Testis (tissue), 3 donors: ENCODE measurements around the gene ATXN7. TPM values are rescaled to one million over a fixed set of nuclear protein-coding genes. Genes with fewer than 3 reads are reported as not detected.

ENCODE experiments used
- DNase-seq: peaks from one replicate; pipeline ENCODE4 v3.0.0-alpha.2; 2019
- H3K27ac ChIP-seq, 2 donors: fragments of 200-600 bp; sonication (generic); one replicate each; pipeline ENCODE4 v1.5.1; 2019
- H3K27me3 ChIP-seq: fragments of 200-600 bp; sonication (generic); one replicate; pipeline ENCODE4 v1.5.1; 2019
- H3K36me3 ChIP-seq: fragments of 200-600 bp; sonication (generic); one replicate; pipeline ENCODE4 v1.5.1; 2017; ENCODE audit warnings: low read depth; ENCODE audit errors: missing control alignments
- H3K4me1 ChIP-seq: fragments of 200-600 bp; sonication (generic); one replicate; pipeline ENCODE4 v1.5.1; 2019
- H3K4me3 ChIP-seq, 2 donors: fragments of 200-600 bp; sonication (generic); one replicate each; pipeline ENCODE4 v1.5.1; 2017 to 2019
- H3K9me3 ChIP-seq: fragments of 200-600 bp; sonication (generic); one replicate; pipeline ENCODE4 v1.5.1; 2017
- CTCF ChIP-seq, 3 experiments: fragments of 450-650 bp in 2 of 3; fragments of 200-600 bp in 1 of 3; sonication (generic) in 1 of 3; IDR thresholded peaks; one replicate each; pipeline ENCODE4 v1.5.1; 2016 to 2019; ENCODE audit warnings: antibody characterized with exemption in 3 of 3, mild to moderate bottlenecking in 2 of 3, moderate library complexity in 1 of 3
- POLR2A ChIP-seq: fragments of 450-650 bp; IDR thresholded peaks from one replicate; pipeline ENCODE4 v1.6.1; 2017; ENCODE audit warnings: antibody characterized with exemption, mild to moderate bottlenecking, moderate library complexity
- WGBS, 2 donors: methylation state at CpG; one replicate each; pipeline ENCODE4 v1.1.5; 2018; 5-methylcytosine and 5-hydroxymethylcytosine counted together
- intact Hi-C: fragments of 100-400 bp; cut with DNase I; formaldehyde crosslinking; loops from one replicate; pipeline ENCODE4 v1.15.1; 2023; ENCODE audit warnings: low total_unique reads
- polyA plus RNA-seq: library from polyadenylated mRNA; stranded (reverse); fragments of 350-450 nt; fragmentation: Illumina TruSeq; extraction: RNeasy Lipid Tissue Mini Kit (QIAGEN cat#74804); gene quantifications from one replicate; pipeline ENCODE4 v1.2.3, GENCODE V29; 2014; ENCODE audit warnings: low read depth, low replicate concordance; ENCODE audit not compliant: insufficient read depth
- total RNA-seq, 2 donors: library from RNA; depleted of rRNA; stranded (reverse); fragments of >200 nt; gene quantifications; one replicate each; pipeline ENCODE4 v1.2.3, GENCODE V29; 2016

ATXN7 gene
- total and polyA plus RNA-seq, 3 donors from 2014 or later, result 30.9 to 47.6 (median 46.0) TPM

GRCh38 chr3:63979093-63979885 is 115.6 kb downstream of the ATXN7 start:
- intact Hi-C loops, result no loop called here
- H3K27ac ChIP-seq, result no peak overlapping the region
- DNase-seq, result no peak

GRCh38 chr3:63980019-63980418 is 116.4 kb downstream of the ATXN7 start:
- H3K27ac ChIP-seq, result no peak overlapping the region

More at GRCh38 chr3:63979093-63979885, 115.6 kb downstream of the ATXN7 start:
- Histone ChIP-seq H3K9me3 (no peaks in the 10 kb centered on the region), H3K4me3 (no peak overlapping the region), H3K4me1 (peaks cover 9% of the 10 kb centered on the region), H3K36me3 (no peaks in the 10 kb centered on the region), H3K27me3 (no peaks in the 10 kb centered on the region)
- WGBS, 2 donors, result 82 to 88% methylated on average over 12 of the region's 12 CpGs
- TF ChIP-seq CTCF (IDR thresholded peaks at IDR 0.05) (no peak), POLR2A (no peak)

GRCh38 chr3:63980830-63981498 is 117.3 kb downstream of the ATXN7 start:
- Histone ChIP-seq H3K27me3 (no peaks in the 10 kb centered on the region), H3K36me3 (no peaks in the 10 kb centered on the region), H3K9me3 (no peaks in the 10 kb centered on the region), H3K4me3 (no peak overlapping the region), H3K27ac (no peak overlapping the region), H3K4me1 (peaks cover 3% of the 10 kb centered on the region)
- intact Hi-C loops, result no loop called here
- no peak for DNase-seq
- no peak for TF ChIP-seq POLR2A
- TF ChIP-seq CTCF (IDR thresholded peaks at IDR 0.05), result no peak
- WGBS, 2 donors, result 86 to 94% methylated on average over 8 of the region's 8 CpGs

More at GRCh38 chr3:63980019-63980418, 116.4 kb downstream of the ATXN7 start:
- no peak for DNase-seq
- intact Hi-C loops, result no loop called here
- Histone ChIP-seq H3K4me3 (no peak overlapping the region), H3K27me3 (no peaks in the 10 kb centered on the region), H3K4me1 (peaks cover 9% of the 10 kb centered on the region), H3K36me3 (no peaks in the 10 kb centered on the region), H3K9me3 (no peaks in the 10 kb centered on the region)
- 91 to 95% methylated on average over 2 of the region's 2 CpGs for WGBS, 2 donors
- TF ChIP-seq CTCF (IDR thresholded peaks at IDR 0.05) (no peak), POLR2A (no peak)

GRCh38 chr3:63981980-63982379 is 118.3 kb downstream of the ATXN7 start:
- no peaks in the 10 kb centered on the region for H3K27me3 ChIP-seq
- H3K4me1 ChIP-seq, result no peaks in the 10 kb centered on the region
- no peak for DNase-seq
- H3K4me3 ChIP-seq, result no peak overlapping the region
- no peak overlapping the region for H3K27ac ChIP-seq
- 94 to 97% methylated on average over 4 of the region's 4 CpGs for WGBS, 2 donors
- H3K36me3 ChIP-seq, result no peaks in the 10 kb centered on the region
- no peaks in the 10 kb centered on the region for H3K9me3 ChIP-seq
- intact Hi-C loops, result no loop called here
- TF ChIP-seq CTCF (IDR thresholded peaks at IDR 0.05), result no peak
- TF ChIP-seq POLR2A, result no peak
